Testis (tissue), 3 donors: ENCODE measurements around the gene ADK. TPM values are rescaled to one million over a fixed set of nuclear protein-coding genes. Genes with fewer than 3 reads are reported as not detected.
A peak's percentile ranks its signal among the peaks of the same experiment; 100 is the strongest.

Source experiments
- DNase-seq: peaks from one replicate; pipeline ENCODE4 v3.0.0-alpha.2; 2019
- H3K27ac ChIP-seq, 2 donors: fragments of 200-600 bp; sonication (generic); one replicate each; pipeline ENCODE4 v1.5.1; 2019
- H3K27me3 ChIP-seq: fragments of 200-600 bp; sonication (generic); one replicate; pipeline ENCODE4 v1.5.1; 2019
- H3K36me3 ChIP-seq: fragments of 200-600 bp; sonication (generic); one replicate; pipeline ENCODE4 v1.5.1; 2017; ENCODE audit warnings: low read depth; ENCODE audit errors: missing control alignments
- H3K4me1 ChIP-seq: fragments of 200-600 bp; sonication (generic); one replicate; pipeline ENCODE4 v1.5.1; 2019
- H3K4me3 ChIP-seq, 2 donors: fragments of 200-600 bp; sonication (generic); one replicate each; pipeline ENCODE4 v1.5.1; 2017 to 2019
- H3K9me3 ChIP-seq: fragments of 200-600 bp; sonication (generic); one replicate; pipeline ENCODE4 v1.5.1; 2017
- POLR2A ChIP-seq: fragments of 450-650 bp; IDR thresholded peaks from one replicate; pipeline ENCODE4 v1.6.1; 2017; ENCODE audit warnings: antibody characterized with exemption, mild to moderate bottlenecking, moderate library complexity
- WGBS, 2 donors: methylation state at CpG; one replicate each; pipeline ENCODE4 v1.1.5; 2018; 5-methylcytosine and 5-hydroxymethylcytosine counted together
- intact Hi-C: fragments of 100-400 bp; cut with DNase I; formaldehyde crosslinking; loops from one replicate; pipeline ENCODE4 v1.15.1; 2023; ENCODE audit warnings: low total_unique reads
- polyA plus RNA-seq: library from polyadenylated mRNA; stranded (reverse); fragments of 350-450 nt; fragmentation: Illumina TruSeq; extraction: RNeasy Lipid Tissue Mini Kit (QIAGEN cat#74804); gene quantifications from one replicate; pipeline ENCODE4 v1.2.3, GENCODE V29; 2014; ENCODE audit warnings: low read depth, low replicate concordance; ENCODE audit not compliant: insufficient read depth
- total RNA-seq, 2 donors: library from RNA; depleted of rRNA; stranded (reverse); fragments of >200 nt; gene quantifications; one replicate each; pipeline ENCODE4 v1.2.3, GENCODE V29; 2016
- TF ChIP-seq, protein P1 (sequence below), 3 experiments: fragments of 450-650 bp in 2 of 3; fragments of 200-600 bp in 1 of 3; sonication (generic) in 1 of 3; IDR thresholded peaks; one replicate each; pipeline ENCODE4 v1.5.1; 2016 to 2019; ENCODE audit warnings: antibody characterized with exemption in 3 of 3, mild to moderate bottlenecking in 2 of 3, moderate library complexity in 1 of 3

Gene ADK
- total and polyA plus RNA-seq, 3 donors from 2014 or later = 23.3 to 61.8 (median 55.3) TPM

DNA sequence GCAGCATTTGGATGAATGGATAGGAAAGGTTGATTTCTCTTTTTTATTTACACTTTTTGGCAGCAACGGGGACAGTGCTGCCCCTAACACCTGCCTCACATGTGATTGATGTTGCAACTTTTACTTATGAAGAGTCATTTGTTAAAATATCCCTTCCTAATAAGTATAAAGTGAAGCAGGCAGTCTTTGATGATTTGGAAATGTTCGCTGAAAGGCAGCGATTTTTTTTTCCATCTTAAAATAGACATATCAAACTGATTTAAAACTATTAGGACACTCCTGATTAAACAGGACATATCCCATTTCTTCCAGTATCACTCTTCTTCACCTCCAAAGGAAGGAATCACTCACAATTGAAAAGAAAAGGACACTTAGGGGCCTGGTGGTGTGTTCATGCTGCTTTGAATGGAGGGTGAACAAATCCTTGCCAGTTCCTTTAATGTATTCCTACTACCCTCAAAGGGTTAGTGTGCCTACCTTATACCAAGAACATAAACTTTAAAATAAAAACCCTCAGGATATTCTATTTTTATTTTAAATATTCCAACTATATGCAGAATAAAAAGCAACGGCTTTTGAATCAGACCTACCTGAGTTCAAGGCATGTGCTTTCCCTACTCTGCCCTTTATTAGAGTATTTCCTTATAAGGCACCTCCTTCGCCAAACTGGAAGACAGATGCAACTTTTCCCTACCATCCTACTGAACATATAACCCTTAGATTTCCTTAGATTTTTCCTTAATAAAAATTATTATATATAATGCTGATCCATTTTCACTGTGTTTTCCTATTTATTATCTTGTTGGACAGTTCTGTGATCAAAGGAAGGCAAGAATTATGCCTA lies 1.1 kb downstream of the ADK start:
- DNase-seq = no peak
- 19 to 30% methylated on average over 5 of the region's 5 CpGs for WGBS, 2 donors
- Histone ChIP-seq H3K4me1 (peaks cover 28% of the 10 kb centered on the region), H3K27me3 (no peaks in the 10 kb centered on the region), H3K9me3 (no peaks in the 10 kb centered on the region), H3K27ac (peak overlapping the region; percentile 71 to 94), H3K4me3 (peak overlapping the region; percentile 72 to 79), H3K36me3 (no peaks in the 10 kb centered on the region)
- intact Hi-C loops = no loop called here
- TF ChIP-seq, protein P1, sequence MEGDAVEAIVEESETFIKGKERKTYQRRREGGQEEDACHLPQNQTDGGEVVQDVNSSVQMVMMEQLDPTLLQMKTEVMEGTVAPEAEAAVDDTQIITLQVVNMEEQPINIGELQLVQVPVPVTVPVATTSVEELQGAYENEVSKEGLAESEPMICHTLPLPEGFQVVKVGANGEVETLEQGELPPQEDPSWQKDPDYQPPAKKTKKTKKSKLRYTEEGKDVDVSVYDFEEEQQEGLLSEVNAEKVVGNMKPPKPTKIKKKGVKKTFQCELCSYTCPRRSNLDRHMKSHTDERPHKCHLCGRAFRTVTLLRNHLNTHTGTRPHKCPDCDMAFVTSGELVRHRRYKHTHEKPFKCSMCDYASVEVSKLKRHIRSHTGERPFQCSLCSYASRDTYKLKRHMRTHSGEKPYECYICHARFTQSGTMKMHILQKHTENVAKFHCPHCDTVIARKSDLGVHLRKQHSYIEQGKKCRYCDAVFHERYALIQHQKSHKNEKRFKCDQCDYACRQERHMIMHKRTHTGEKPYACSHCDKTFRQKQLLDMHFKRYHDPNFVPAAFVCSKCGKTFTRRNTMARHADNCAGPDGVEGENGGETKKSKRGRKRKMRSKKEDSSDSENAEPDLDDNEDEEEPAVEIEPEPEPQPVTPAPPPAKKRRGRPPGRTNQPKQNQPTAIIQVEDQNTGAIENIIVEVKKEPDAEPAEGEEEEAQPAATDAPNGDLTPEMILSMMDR (IDR thresholded peaks at IDR 0.05) = no peak
- TF ChIP-seq POLR2A = no peak

DNA sequence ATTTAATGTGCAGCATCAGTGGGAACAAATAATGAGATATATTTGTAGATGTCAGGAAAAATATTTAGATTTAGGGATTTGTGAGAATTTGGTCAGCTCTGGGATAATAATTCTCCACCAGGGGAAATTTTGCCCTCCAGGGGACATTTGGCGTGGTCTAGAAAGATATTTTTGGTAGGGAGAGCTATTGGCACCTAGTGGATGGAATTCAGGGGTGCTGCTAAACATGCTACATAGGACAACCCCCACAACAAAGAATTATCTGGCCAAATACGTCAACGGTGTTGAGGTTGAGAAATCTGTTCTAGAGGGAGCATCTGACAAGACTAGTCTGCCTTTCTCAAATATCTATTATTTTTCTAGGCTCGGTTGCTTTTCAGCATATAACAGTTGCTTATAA lies 2.1 kb downstream of the ADK start:
- Histone ChIP-seq H3K4me1 (peaks cover 28% of the 10 kb centered on the region), H3K4me3 (no peak overlapping the region), H3K36me3 (no peaks in the 10 kb centered on the region), H3K27me3 (no peaks in the 10 kb centered on the region), H3K9me3 (no peaks in the 10 kb centered on the region), H3K27ac (no peak overlapping the region)
- no peak for DNase-seq
- no peak for TF ChIP-seq POLR2A
- TF ChIP-seq, protein P1 (IDR thresholded peaks at IDR 0.05) = peak in 2 of 3 experiments; percentile 11 to 19
- intact Hi-C loops = no loop called here
- WGBS, 2 donors = 56 to 64% methylated on average over 4 of the region's 4 CpGs

DNA sequence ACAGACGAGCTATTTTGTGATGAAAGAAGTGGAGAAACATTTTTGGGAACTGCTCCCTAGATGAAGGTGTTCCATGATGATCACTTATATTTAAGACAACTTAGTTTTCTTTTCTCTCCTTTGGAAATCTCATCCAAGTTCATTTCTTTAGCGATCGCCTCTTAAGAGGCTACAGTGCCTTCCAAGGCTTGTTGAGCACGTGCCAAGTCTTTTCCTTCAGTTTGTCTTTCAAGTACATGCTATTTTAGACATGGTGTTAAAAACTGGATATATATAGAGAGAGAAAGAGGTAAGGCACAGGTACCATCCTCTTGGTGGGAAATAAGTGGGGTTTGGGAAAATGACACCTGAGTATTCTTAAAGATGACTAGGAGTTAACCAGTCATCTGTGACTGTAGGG lies 2.7 kb downstream of the ADK start:
- no peak for DNase-seq
- intact Hi-C loops = no loop called here
- H3K27ac ChIP-seq = no peak overlapping the region
- no peaks in the 10 kb centered on the region for H3K27me3 ChIP-seq
- no peaks in the 10 kb centered on the region for H3K36me3 ChIP-seq
- TF ChIP-seq, protein P1 (IDR thresholded peaks at IDR 0.05) = no peak
- TF ChIP-seq POLR2A = no peak
- H3K9me3 ChIP-seq = no peaks in the 10 kb centered on the region
- peaks cover 28% of the 10 kb centered on the region for H3K4me1 ChIP-seq
- no peak overlapping the region for H3K4me3 ChIP-seq
- 68 to 79% methylated on average over 4 of the region's 4 CpGs for WGBS, 2 donors

DNA sequence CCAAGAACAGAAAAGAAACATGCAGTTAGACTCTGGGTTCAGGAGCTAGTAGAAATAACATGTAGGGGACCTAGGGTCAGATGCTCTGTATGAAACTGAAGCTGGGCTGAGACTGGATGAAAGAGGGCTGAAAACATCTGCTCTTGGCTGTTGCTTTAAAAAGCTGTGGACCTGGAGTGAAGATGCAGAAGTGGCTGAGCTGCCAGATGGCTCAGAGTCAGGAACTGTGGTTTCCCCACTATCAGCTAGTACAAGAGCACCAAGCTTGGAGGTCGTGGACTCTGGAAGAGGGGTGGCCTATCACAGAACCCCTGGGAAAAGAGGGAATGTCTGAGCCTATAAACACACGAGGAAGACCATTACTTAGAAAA lies 5.9 kb downstream of the ADK start:
- DNase-seq = peak; percentile 57
- no peak overlapping the region for H3K27ac ChIP-seq
- WGBS, 2 donors = 29 to 38% methylated on average over 2 of the region's 2 CpGs
- no peak for TF ChIP-seq POLR2A
- TF ChIP-seq, protein P1 (IDR thresholded peaks at IDR 0.05) = no peak
- peaks cover 18% of the 10 kb centered on the region for H3K4me1 ChIP-seq
- H3K9me3 ChIP-seq = no peaks in the 10 kb centered on the region
- H3K36me3 ChIP-seq = no peaks in the 10 kb centered on the region
- no peak overlapping the region for H3K4me3 ChIP-seq
- intact Hi-C loops = no loop called here
- no peaks in the 10 kb centered on the region for H3K27me3 ChIP-seq

DNA sequence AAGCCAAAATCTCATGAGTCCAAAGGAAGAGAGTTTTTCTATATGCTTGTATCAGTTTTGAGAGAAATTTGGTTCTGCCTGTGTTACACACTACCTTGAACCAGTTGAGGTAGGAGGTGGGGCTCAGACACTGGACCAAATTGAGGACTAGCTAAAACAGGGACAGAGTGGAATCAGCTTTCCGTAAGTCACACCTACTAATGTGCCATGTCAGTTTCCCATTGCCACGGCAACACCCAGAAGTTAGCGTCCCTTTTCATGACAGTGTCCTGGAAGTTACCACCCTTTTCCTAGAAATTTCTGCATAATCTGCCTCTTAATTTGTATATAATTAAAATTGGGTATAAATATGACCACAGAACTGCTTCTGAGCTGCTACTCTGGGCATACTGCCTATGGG lies 9.0 kb downstream of the ADK start:
- 87 to 96% methylated on average over 3 of the region's 3 CpGs for WGBS, 2 donors
- TF ChIP-seq, protein P1 (IDR thresholded peaks at IDR 0.05) = no peak
- no peak for TF ChIP-seq POLR2A
- no peaks in the 10 kb centered on the region for H3K36me3 ChIP-seq
- intact Hi-C loops = no loop called here
- no peaks in the 10 kb centered on the region for H3K27me3 ChIP-seq
- peaks cover 5% of the 10 kb centered on the region for H3K4me1 ChIP-seq
- H3K4me3 ChIP-seq = no peak overlapping the region
- H3K9me3 ChIP-seq = no peaks in the 10 kb centered on the region
- no peak for DNase-seq
- H3K27ac ChIP-seq = no peak overlapping the region
